Adipocyte (in vitro differentiated cells): ENCODE results near the gene GCHFR.
A peak's percentile ranks its signal among the peaks of the same experiment; 100 is the strongest.

Experiments
- DNase-seq: peaks from one replicate; pipeline ENCODE4 v3.0.0-alpha.2; 2015; ENCODE audit warnings: low read depth
- H3K27me3 ChIP-seq: replicated peaks from 2 replicates; pipeline ENCODE4 v1.7.0; 2013; ENCODE audit warnings: mild to moderate bottlenecking, low read length, moderate library complexity; ENCODE audit not compliant: control insufficient read depth, insufficient read depth
- H3K36me3 ChIP-seq: 2 replicates; pipeline ENCODE4 v1.7.0; 2013; ENCODE audit warnings: low read length, mild to moderate bottlenecking, moderate library complexity; ENCODE audit not compliant: control insufficient read depth, insufficient read depth, severe bottlenecking
- H3K4me1 ChIP-seq: 2 replicates; pipeline ENCODE4 v1.7.0; 2013; ENCODE audit warnings: mild to moderate bottlenecking, low read length, moderate library complexity; ENCODE audit not compliant: control insufficient read depth, insufficient read depth
- H3K4me3 ChIP-seq: 2 replicates; pipeline ENCODE4 v1.7.0; 2013; ENCODE audit warnings: mild to moderate bottlenecking, low read length, moderate library complexity
- H3K9ac ChIP-seq: 2 replicates; pipeline ENCODE4 v1.7.0; 2013; ENCODE audit warnings: mild to moderate bottlenecking, low read length, moderate library complexity
- H3K9me3 ChIP-seq: 2 replicates; pipeline ENCODE4 v1.7.0; 2013; ENCODE audit warnings: mild to moderate bottlenecking, low read length, moderate library complexity; ENCODE audit not compliant: control insufficient read depth

Gene GCHFR

GRCh38 chr15:40785164-40785563, 21.3 kb downstream of the GCHFR start:
- H3K4me3 ChIP-seq = no peak overlapping the region
- no peak overlapping the region for H3K9ac ChIP-seq
- H3K4me1 ChIP-seq = peaks cover 12% of the 10 kb centered on the region
- no peak for DNase-seq
- no peaks in the 10 kb centered on the region for H3K9me3 ChIP-seq
- no peaks in the 10 kb centered on the region for H3K27me3 ChIP-seq
- H3K36me3 ChIP-seq = peaks cover 2% of the 10 kb centered on the region

DNA sequence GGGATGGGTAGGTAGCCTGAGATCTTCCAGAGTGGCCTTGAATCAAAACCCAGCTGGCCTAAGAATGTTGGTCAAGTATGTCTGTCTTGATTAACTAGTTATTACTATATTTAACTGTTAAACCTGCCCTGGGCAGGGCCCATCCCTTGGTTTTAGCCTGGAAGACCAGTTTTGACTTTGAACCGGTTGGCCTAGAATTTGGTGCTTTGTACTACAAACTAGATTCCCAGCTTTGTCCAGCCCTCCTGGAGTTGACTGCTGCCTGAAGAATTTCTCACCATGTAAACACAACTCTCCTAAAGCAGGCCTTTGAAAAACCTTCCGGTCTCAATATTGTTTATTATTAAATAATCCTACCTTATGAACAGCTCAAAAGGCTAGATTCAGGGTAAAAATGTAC, 21.9 kb downstream of the GCHFR start:
- Histone ChIP-seq H3K4me3 (no peak overlapping the region), H3K36me3 (peaks cover 6% of the 10 kb centered on the region), H3K9me3 (no peaks in the 10 kb centered on the region), H3K4me1 (peaks cover 17% of the 10 kb centered on the region), H3K9ac (no peak overlapping the region), H3K27me3 (no peaks in the 10 kb centered on the region)
- no peak for DNase-seq

- Histone ChIP-seq H3K4me3 (no peak overlapping the region), H3K4me1 (peaks cover 17% of the 10 kb centered on the region), H3K9me3 (no peaks in the 10 kb centered on the region), H3K27me3 (no peaks in the 10 kb centered on the region), H3K9ac (no peak overlapping the region), H3K36me3 (peaks cover 6% of the 10 kb centered on the region)
- peak; percentile 54 for DNase-seq
These were observed 23.5 kb downstream of the GCHFR start for GRCh38 chr15:40787344-40787841.

DNA sequence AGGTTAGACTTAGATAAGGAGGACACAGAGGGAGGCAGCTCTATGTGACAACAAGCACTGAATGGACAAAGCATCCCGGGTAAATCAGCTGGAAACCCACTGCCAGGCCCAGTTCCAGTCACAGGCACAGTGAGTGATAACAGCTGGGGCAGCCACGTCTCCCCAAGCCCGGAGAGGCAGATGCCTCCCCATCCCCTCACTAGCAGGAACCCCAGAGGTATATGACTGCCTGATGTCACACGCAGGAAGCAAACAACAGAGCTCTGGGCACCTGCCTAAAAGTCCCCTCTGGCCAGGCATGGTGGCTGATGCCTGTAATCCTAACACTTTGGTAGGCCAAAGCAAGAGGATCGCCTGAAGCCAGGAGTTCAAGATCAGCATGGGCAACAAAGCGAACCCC, 24.1 kb downstream of the GCHFR start:
- H3K4me3 ChIP-seq = no peak overlapping the region
- no peaks in the 10 kb centered on the region for H3K27me3 ChIP-seq
- H3K9ac ChIP-seq = no peak overlapping the region
- peaks cover 17% of the 10 kb centered on the region for H3K4me1 ChIP-seq
- no peak for DNase-seq
- no peaks in the 10 kb centered on the region for H3K9me3 ChIP-seq
- peaks cover 6% of the 10 kb centered on the region for H3K36me3 ChIP-seq

DNA sequence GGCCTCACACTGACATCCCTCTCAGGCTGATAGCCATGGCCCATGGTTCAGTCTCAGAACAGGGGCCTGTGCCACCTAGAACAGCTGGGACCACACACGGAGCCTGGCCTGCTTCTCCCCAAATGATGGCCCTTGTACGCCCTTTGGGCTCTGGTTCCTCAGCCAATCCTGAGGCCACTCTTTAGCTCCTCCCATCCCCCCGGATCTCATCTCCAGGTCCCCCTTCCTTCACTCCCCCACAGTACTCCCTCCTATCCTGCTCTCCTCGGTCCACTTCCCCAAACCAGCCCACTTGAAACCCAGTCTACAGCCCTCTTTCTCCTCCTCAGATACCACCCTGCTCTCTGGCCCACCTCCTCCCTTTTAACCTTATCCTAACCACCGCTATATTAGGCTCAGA, 25.3 kb downstream of the GCHFR start:
- Histone ChIP-seq H3K4me3 (no peak overlapping the region), H3K9me3 (no peaks in the 10 kb centered on the region), H3K4me1 (peaks cover 28% of the 10 kb centered on the region), H3K27me3 (no peaks in the 10 kb centered on the region), H3K9ac (no peak overlapping the region), H3K36me3 (peaks cover 6% of the 10 kb centered on the region)
- DNase-seq = no peak

DNA sequence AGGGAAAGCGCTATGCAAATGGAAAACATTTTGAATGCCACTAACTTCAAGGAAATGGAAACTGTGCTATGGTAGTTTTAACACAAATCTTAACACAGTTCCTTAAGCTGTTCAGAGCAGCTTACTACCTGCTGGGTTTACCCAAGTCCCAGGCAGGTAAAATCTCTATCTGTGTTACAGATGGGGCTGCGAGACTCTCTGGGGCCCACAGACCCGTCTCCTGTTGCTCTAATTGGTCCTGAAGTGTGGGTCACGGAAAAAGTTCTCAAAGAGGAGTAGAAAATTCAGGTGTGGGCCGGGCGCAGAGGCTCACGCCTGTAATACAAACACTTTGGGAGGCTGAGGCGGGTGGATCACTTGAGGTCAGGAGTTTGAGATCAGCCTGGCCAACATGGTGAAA, 26.1 kb downstream of the GCHFR start:
- Histone ChIP-seq H3K36me3 (peaks cover 3% of the 10 kb centered on the region), H3K27me3 (no peaks in the 10 kb centered on the region), H3K4me1 (peaks cover 28% of the 10 kb centered on the region), H3K9me3 (no peaks in the 10 kb centered on the region), H3K4me3 (no peak overlapping the region), H3K9ac (no peak overlapping the region)
- no peak for DNase-seq

DNA sequence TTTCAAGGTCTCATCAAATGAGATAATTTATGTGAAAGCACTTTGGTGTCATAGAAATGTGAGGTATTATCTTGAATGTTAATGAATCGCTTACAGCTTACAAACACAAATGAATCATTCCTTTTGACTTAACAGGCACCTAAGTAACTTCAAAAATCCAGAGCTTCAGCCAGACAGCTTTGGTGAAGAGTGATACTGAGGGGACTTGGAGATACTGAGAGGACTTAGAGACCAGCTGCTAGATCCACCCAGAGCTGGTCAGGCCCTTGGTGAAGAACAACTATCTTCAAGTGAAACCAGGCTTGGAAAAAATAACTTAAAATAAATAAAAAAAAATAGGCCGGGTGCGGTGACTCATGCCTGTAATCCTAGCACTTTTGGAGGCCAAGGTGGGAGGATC, 26.9 kb downstream of the GCHFR start:
- H3K9me3 ChIP-seq = no peaks in the 10 kb centered on the region
- H3K4me3 ChIP-seq = no peak overlapping the region
- peaks cover 28% of the 10 kb centered on the region for H3K4me1 ChIP-seq
- peak; percentile 33 for DNase-seq
- no peak overlapping the region for H3K9ac ChIP-seq
- H3K27me3 ChIP-seq = no peaks in the 10 kb centered on the region
- H3K36me3 ChIP-seq = peaks cover 3% of the 10 kb centered on the region

- H3K36me3 ChIP-seq = peaks cover 3% of the 10 kb centered on the region
- DNase-seq = no peak
- H3K9ac ChIP-seq = no peak overlapping the region
- H3K9me3 ChIP-seq = no peaks in the 10 kb centered on the region
- H3K27me3 ChIP-seq = no peaks in the 10 kb centered on the region
- no peak overlapping the region for H3K4me3 ChIP-seq
- H3K4me1 ChIP-seq = peaks cover 23% of the 10 kb centered on the region
These were observed 28.5 kb downstream of the GCHFR start for GRCh38 chr15:40792394-40792793.

- peak; percentile 87 for DNase-seq
- Histone ChIP-seq H3K27me3 (no peaks in the 10 kb centered on the region), H3K36me3 (peaks cover 3% of the 10 kb centered on the region), H3K9me3 (no peaks in the 10 kb centered on the region), H3K4me1 (peaks cover 19% of the 10 kb centered on the region), H3K9ac (no peak overlapping the region), H3K4me3 (peak overlapping the region; percentile 44)
These were observed 29.5 kb downstream of the GCHFR start for GRCh38 chr15:40793216-40793989.

DNA sequence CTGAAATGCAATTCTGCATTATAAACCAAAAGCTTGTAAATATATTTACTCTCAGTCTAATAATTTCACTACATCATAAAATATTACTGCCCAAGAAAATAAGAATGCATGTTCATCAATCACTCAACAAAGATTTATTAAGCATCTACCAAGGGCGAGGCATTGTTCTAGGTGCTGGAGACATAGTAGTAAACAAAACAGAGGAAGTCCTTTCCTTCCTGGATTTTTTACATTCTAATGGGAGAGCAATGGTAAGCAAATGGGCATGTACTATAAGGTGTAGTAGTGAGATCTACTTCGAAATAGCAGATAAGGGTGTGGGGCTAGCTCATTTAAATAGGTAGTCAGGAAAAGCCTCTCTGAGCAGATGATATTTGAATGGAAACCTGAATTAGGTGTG, 32.2 kb downstream of the GCHFR start:
- Histone ChIP-seq H3K27me3 (no peaks in the 10 kb centered on the region), H3K9me3 (no peaks in the 10 kb centered on the region), H3K4me3 (no peak overlapping the region), H3K4me1 (peaks cover 11% of the 10 kb centered on the region), H3K9ac (no peak overlapping the region), H3K36me3 (no peaks in the 10 kb centered on the region)
- DNase-seq = no peak

GRCh38 chr15:40796512-40796911, 32.6 kb downstream of the GCHFR start:
- Histone ChIP-seq H3K4me3 (no peak overlapping the region), H3K9me3 (no peaks in the 10 kb centered on the region), H3K9ac (no peak overlapping the region), H3K4me1 (peaks cover 11% of the 10 kb centered on the region), H3K27me3 (no peaks in the 10 kb centered on the region), H3K36me3 (no peaks in the 10 kb centered on the region)
- DNase-seq = no peak

DNA sequence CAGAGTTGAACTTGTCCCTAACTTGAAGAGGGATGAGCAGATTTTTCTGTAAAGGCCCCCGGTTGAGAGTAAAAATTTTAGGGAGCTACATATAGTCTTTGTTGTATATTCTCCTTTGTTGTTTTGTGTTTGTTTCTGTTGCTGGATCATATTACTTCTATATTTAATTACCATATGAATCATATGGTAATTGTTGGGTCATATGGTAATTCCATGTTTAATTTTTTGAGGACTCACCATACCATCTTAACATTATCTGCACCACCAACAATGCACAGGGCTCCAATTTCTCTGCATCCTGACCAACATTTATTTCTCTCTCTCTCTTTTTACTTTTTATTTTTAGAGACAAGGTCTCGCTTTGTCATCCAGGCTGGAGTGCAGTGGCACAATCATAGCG, 35.7 kb downstream of the GCHFR start:
- H3K9ac ChIP-seq = no peak overlapping the region
- no peaks in the 10 kb centered on the region for H3K36me3 ChIP-seq
- no peaks in the 10 kb centered on the region for H3K4me1 ChIP-seq
- H3K9me3 ChIP-seq = no peaks in the 10 kb centered on the region
- DNase-seq = no peak
- no peak overlapping the region for H3K4me3 ChIP-seq
- H3K27me3 ChIP-seq = no peaks in the 10 kb centered on the region
